GM08714 (cell line): ENCODE measurements around the gene AHR.
"Not testable (repeated sequence)": the region's sequence is repeated elsewhere in the genome, so short reads cannot be mapped to it uniquely, and the experiment has no call there.

Source experiments
- H3K4me3 ChIP-seq: fragments of 200-500 bp; sonication (Bioruptor generic); 2 replicates; pipeline ENCODE4 v1.5.1; 2014; ENCODE audit warnings: mild to moderate bottlenecking, low read length, inconsistent platforms
- ZNF274 ChIP-seq: IDR thresholded peaks from 2 replicates; pipeline ENCODE4 v1.6.1; 2012; ENCODE audit warnings: mild to moderate bottlenecking, low read depth, low read length

AHR gene

DNA sequence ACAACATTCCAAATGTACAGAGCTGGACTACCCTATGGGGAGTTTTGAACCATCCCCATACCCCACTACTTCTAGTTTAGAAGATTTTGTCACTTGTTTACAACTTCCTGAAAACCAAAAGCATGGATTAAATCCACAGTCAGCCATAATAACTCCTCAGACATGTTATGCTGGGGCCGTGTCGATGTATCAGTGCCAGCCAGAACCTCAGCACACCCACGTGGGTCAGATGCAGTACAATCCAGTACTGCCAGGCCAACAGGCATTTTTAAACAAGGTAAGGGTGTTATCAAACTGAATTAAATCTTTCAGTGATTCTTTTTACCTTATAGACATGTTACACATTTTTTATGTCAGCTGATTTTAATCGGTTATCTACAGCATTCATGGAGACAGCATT, 41.5 kb downstream of the AHR start:
- no peak for TF ChIP-seq ZNF274
- no peak overlapping the region for H3K4me3 ChIP-seq

DNA sequence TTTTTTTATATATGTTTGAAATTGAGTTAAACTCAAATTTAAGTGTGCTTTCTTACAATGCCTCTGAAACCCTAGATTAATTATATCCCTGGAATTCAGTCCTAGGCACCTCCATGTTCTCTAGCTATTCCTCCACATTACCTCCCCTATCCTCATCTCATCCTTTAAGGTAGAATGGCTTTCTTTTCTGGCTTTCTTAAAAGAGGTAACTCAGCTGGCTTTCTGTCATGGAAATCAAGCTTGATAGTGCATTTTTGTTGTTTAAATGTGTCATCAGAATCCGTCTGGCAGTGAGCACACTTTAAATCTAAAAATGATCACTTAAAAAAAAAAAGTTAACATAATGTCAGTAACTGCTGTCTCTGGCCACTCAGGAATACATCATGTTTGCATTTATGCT, 42.2 kb downstream of the AHR start:
- TF ChIP-seq ZNF274 = no peak
- no peak overlapping the region for H3K4me3 ChIP-seq

DNA sequence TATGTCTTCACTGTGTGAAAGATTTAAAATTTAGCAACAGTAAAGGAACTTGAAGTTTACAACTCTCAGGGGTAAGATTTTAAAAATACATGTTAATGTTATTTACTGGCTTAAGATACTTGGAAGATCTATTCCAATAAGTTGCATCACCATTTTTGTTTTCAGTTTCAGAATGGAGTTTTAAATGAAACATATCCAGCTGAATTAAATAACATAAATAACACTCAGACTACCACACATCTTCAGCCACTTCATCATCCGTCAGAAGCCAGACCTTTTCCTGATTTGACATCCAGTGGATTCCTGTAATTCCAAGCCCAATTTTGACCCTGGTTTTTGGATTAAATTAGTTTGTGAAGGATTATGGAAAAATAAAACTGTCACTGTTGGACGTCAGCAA, 44.3 kb downstream of the AHR start:
- TF ChIP-seq ZNF274 = no peak
- H3K4me3 ChIP-seq = no peak overlapping the region

DNA sequence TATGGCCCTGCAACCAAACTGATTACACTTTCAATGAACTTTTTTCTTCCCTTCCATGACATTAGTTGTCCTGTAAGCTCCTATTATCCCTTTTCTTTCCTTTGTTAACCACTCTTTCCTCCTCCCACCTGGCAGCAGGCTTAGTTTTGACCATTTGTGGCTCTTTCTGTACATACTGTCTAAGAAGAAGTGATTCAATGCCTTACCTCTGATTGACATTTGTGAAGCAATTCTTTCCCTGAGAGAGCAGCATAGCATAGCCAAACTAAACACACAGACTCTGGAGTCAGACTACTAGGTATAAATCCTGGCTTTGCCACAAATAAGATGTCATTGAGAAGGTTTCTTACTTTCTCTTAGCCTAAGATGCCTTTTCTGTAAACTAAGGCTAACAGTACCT, 48.9 kb downstream of the AHR start:
- no peak for TF ChIP-seq ZNF274
- no peak overlapping the region for H3K4me3 ChIP-seq

DNA sequence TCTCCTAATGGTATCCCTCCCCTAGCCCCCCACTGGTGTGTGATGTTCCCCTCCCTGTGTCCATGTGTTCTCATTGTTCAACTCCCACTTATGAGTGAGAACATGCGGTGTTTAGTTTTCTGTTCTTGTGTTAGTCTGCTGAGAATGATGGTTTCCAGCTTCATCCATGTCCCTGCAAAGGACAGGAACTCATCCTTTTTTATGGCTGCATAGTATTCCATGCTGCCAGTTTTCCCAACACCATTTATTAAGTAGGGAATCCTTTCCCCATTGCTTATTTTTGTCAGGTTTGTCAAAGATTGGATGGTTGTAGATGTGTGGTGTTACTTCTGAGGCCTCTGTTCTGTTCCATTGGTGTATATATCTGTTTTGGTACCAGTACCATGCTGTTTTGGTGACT, 50.5 kb downstream of the AHR start:
- H3K4me3 ChIP-seq = not testable (repeated sequence)

DNA sequence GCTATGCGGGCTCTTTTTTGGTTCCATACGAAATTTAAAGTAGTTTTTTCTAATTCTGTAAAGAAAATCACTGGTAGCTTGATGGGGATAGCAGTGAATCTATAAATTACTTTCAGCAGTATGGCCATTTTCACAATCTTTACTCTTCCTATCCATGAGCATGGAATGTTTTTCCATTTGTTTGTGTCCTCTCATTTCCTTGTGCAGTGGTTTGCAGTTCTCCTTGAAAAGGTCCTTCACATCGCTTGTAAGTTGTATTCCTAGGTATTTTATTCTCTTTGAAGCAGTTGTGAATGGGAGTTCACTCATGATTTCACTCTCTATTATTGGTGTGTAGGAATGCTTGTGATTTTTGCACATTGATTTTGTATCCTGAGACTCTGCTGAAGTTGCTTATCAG, 51.9 kb downstream of the AHR start:
- H3K4me3 ChIP-seq = not testable (repeated sequence)

DNA sequence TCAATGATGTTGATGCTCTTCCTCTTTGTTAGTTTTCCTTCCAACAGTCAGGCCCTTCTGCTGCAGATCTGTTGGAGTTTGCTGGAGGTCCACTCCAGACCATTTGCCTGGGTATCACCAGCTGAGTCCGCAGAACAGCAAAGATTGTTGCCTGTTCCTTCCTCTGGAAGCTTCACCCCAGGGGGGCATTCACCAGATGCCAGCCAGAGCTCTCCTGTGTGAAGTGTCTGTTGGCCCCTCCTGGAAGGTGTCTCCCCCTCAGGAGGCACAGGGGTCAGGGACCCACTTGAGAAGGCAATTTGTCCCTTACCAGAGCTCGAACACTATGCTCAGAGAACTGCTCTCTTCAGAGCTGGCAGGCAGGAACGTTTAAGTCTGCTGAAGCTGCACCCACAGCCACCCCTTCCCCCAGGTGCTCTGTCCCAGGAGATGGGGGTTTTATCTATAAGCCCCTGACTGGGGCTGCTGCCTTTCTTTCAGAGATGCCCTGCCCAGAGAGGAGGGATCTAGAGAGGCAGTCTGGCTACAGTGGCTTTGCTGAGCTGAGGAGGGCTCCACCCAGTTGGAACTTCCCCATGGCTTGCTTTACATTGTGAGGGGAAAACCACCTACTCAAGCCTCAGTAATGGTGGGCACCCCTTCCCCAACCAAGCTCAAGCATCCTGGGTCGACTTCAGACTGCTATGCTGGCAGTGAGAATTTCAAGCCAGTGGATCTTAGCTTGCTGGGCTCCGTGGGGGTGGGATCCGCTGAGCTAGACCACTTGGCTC, 55.4 kb downstream of the AHR start:
- H3K4me3 ChIP-seq = not testable (repeated sequence)

DNA sequence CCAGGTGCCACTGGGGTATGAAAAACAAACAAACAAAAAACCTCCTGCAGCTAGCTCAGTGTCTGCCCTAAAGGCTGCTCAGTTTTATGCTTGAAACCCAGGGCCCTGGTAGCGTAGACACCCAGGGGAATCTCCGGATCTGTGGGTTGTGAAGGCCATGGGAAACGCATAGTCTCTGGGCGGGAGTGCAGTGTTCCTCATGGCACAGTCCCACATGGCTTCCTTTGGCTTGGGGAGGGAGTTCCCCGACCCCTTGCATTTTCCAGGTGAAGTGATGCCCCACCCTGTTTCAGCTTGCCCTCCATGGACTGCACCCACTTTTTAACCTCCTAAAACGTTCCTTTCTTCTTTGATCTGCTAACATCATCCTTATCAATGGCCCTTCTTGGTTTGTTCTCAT, 56.0 kb downstream of the AHR start:
- H3K4me3 ChIP-seq = no peak overlapping the region
- TF ChIP-seq ZNF274 = no peak

DNA sequence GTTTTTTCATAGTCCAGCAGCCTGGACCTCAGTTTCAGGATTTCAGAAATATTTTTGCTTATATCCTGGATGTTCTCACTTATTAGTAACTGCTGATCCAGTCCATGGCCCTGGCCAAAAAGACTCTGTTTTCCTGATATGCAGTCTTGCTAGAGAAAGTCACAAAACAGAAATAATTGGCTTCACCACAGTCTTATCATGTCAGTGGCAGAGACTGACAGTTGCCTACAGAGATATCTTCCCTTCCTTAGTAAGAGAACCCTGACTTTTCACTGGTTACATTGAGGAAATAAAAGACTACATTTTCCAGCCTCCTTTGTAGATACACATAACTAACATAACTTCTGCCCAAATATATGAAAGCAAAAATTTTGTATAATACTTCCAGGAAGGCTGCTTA, 56.6 kb downstream of the AHR start:
- TF ChIP-seq ZNF274 = no peak
- H3K4me3 ChIP-seq = no peak overlapping the region

DNA sequence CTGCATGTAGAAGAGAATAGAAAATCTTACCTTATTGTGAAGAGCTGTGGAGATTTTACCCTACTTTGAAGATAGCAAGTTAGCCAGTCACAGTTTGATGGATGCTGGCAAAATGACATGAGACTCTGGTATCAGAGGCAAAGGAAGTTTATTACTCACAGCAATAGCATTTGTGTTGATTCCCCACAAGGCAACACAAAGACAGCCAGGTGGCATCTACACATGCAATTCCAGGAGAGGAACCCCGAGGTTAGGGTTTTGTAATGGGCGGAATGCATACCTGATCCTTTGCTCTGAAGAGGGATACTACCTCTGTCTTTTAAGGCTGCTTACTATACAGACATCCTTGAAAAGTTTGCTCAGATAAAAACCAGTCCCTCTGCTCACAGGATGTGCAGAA, 59.5 kb downstream of the AHR start:
- H3K4me3 ChIP-seq = no peak overlapping the region
- TF ChIP-seq ZNF274 = no peak

DNA sequence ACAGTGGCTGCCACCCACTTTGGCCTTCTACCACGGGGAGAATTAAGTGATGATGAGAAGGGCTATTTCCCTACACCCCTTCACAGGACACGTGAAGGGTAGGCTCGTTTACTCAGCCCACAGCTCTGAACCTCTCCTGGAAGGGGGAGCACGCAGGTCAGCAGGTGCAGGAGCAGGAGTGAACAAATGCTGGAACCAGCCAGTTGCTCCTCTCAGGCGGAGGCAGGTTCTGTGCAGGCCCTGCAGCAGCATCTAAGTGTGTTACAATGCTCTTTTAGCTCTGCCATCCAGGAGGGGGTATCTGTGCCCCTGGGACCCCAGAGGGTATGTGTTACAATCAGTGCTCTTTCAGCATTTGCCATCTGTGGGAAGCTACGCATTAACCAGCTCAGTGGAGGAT, 61.2 kb downstream of the AHR start:
- no peak for TF ChIP-seq ZNF274
- H3K4me3 ChIP-seq = no peak overlapping the region

DNA sequence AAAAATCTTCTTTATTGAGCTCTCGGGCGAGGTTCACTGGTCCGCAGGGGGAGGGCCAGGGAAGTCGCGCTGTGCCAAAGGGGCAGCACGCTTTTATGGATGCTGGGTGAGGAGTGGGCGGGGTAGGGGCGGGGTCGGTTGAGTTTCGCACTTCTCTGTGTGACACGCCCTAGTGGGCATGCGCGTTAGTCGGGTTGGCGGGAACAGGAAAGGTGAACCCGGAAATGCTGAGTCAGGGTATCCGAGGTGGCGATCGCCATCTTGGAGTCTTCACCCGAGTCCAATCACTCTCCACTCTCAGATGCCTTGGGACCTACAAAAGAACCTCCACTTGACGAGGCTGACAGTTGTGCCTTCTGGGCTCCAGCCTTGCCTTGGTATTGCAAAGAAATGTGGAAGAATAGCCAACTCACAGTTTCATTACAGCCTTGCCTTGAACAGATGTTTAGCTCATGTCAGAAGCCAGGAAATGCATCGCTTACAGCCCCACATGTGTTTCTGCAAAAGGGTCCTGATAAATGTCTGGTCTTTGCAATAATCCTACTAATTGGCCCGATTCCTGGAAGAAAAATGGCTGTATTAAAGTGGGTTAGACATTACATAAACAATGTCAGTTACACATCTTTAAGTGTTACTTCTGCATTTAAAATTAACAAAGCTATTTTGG, 64.1 kb downstream of the AHR start:
- H3K4me3 ChIP-seq = no peak overlapping the region
- no peak for TF ChIP-seq ZNF274

DNA sequence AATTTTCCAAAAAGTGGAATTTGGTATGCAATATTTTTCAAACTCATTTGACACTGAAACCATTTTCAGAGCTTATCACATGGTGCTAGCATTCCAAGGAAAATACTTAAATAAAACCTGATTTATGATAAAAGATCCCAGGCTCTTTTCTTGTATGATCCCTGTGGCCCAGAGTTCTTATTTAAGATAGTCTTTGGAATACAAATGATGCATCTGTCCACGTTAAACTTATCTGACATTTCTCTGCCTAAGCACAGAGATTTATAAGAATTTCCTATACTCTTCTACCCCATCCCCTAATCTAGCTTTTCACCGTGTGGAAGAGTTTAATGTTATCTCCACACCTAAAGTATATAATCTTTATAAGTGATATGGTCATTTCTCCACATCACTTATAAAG, 66.2 kb downstream of the AHR start:
- no peak overlapping the region for H3K4me3 ChIP-seq
- no peak for TF ChIP-seq ZNF274

DNA sequence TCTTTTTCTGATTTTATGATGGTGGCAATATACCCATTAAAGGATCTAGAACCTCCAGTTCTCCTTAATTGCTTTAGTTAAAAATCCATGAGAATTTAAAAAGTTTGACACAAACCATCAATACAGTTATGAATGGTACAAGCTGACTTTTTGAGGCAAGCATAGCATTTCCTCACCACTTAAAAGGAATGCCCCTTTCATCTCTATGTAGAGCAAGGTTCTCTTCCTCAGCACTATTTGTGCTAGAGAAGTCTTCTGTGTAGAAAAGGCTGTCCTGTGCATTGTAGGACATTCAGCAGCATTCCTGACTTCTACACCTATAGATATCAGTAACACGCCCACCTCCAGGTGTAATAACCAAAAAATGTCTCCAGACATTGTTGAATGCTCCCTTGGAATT, 67.3 kb downstream of the AHR start:
- no peak overlapping the region for H3K4me3 ChIP-seq
- TF ChIP-seq ZNF274 = no peak

DNA sequence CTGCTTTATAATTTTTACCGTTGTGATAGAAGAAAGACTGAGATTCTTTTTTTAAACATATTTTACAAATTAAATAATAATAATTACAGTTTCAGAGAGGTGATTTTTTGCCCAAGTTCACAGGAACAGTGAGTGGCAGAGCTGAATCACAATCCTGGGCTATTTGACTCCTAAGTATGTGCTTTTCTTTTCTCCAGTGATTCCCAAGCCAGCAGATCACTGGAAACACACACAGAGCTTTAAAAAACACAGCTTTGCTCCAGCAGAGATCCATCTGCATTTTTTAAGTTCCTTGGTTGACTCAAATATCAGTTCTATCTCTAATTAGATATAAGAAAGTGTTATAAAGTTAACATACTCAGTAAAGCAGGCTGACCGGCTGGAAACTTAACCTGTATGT, 69.0 kb downstream of the AHR start:
- TF ChIP-seq ZNF274 = no peak
- no peak overlapping the region for H3K4me3 ChIP-seq

DNA sequence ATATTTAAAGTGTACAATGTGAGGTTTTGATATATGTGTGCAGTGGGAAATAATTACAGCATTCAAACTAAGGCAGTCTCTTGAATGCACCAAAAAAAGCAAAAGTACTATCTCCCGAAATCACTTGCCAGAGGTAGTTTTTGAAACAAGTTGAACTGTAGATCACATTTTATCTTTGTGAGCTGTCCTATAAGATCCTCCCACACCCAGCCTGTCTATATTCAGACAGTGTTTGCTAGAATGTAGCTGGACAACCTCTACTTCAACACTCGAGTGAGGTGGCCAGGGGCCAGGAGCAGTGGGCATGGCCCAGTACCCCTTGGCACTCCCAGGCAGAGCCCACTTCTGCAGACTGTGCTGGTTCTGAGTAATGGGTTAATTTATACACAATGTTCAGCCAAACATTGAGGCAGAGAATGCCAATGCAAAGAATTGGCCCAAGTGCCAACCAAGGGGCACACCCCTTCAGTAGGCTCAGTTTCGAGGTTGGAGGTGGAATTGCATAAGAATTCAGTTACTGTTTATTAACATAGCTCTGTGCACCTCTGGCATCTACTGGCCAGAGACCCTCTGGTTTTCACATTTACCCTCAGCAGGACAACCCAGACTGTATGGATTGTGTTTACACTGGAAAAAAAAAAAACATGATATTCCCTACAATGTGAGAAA, 70.5 kb downstream of the AHR start:
- TF ChIP-seq ZNF274 = no peak
- no peak overlapping the region for H3K4me3 ChIP-seq
